ENCODE results near the gene SLC25A38.

Gene SLC25A38

GRCh38 chr3:39420543-39420942 lies 37.4 kb downstream of the SLC25A38 start:
- peaks cover 11% of the 10 kb centered on the region for H3K4me1 ChIP-seq (ENCODE audit: insufficient read depth, low read length)
- no peak overlapping the region for H3K9ac ChIP-seq (ENCODE audit: low read depth, low read length)
- H3K36me3 ChIP-seq (ENCODE audit: insufficient read depth, low read length): no peaks in the 10 kb centered on the region
- H3K9me3 ChIP-seq (ENCODE audit: control insufficient read depth, insufficient read depth, low read length): peaks cover 2% of the 10 kb centered on the region; the same call in 1 of the 2 replicates

- no peaks in the 10 kb centered on the region for H3K36me3 ChIP-seq (ENCODE audit: insufficient read depth, low read length)
Observed at GRCh38 chr3:39423436-39423970, 40.3 kb downstream of the SLC25A38 start.

DNA sequence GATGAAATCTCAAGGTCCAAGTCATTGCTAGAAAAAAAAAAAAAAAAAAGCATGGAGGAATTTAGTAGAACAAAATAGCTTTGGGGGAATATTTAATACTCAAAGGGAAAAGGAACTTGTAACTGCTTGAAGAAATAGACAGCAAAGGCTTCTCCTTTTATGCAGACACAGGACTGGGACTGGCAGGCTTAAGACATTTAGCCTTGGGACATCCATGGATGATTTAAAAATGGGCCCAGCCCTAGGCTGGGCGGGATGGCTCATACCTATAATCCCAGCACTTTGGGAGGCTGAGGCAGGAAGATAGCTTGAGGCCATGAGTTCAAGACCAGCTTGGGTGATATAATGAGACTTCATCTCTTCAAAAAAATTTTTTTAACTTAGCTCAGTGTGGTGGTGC lies 43.1 kb downstream of the SLC25A38 start:
- Histone ChIP-seq H3K9ac (ENCODE audit: low read depth, low read length) (no peak overlapping the region), H3K9me3 (ENCODE audit: control insufficient read depth, insufficient read depth, low read length) (peaks cover 2% of the 10 kb centered on the region; the same call in 1 of the 2 replicates), H3K36me3 (ENCODE audit: insufficient read depth, low read length) (no peaks in the 10 kb centered on the region), H3K4me1 (ENCODE audit: insufficient read depth, low read length) (no peaks in the 10 kb centered on the region; the same call in 1 of the 2 replicates)

More at GRCh38 chr3:39423436-39423970, 40.3 kb downstream of the SLC25A38 start:
- H3K9me3 ChIP-seq (ENCODE audit: control insufficient read depth, insufficient read depth, low read length): peaks cover 2% of the 10 kb centered on the region; the same call in 1 of the 2 replicates
- peaks cover 11% of the 10 kb centered on the region for H3K4me1 ChIP-seq (ENCODE audit: insufficient read depth, low read length)
- H3K9ac ChIP-seq (ENCODE audit: low read depth, low read length): no peak overlapping the region

GRCh38 chr3:39427506-39427905 lies 44.3 kb downstream of the SLC25A38 start:
- no peaks in the 10 kb centered on the region for H3K36me3 ChIP-seq (ENCODE audit: insufficient read depth, low read length)
- H3K9ac ChIP-seq (ENCODE audit: low read depth, low read length): no peak overlapping the region
- no peaks in the 10 kb centered on the region for H3K9me3 ChIP-seq (ENCODE audit: control insufficient read depth, insufficient read depth, low read length)
- no peaks in the 10 kb centered on the region; the same call in 1 of the 2 replicates for H3K4me1 ChIP-seq (ENCODE audit: insufficient read depth, low read length)

DNA sequence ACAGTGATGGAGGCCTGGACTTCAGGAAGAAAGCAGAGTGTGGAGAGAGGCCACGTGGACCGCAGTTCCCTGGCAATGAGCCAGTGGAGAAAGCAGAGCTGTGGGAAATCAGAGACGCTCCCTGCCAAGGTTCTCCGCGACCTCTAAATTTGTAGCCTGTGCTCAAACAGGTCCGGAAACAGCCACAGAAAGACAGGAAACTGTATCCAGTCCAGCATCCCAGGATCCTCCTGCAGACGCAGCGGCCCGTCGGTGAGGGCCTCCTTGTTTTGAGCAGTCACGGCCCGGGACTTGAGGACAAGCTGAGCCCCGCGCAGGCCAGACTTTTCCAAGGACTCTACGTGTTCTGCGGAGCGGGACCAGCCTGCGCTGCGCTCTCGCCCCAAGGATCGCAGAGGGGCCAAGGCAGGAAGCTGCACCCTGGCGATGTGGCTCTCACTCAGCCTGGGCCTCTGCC lies 45.6 kb downstream of the SLC25A38 start:
- no peaks in the 10 kb centered on the region for H3K36me3 ChIP-seq (ENCODE audit: insufficient read depth, low read length)
- no peaks in the 10 kb centered on the region; the same call in 1 of the 2 replicates for H3K4me1 ChIP-seq (ENCODE audit: insufficient read depth, low read length)
- H3K9ac ChIP-seq (ENCODE audit: low read depth, low read length): no peak overlapping the region
- H3K9me3 ChIP-seq (ENCODE audit: control insufficient read depth, insufficient read depth, low read length): no peaks in the 10 kb centered on the region

DNA sequence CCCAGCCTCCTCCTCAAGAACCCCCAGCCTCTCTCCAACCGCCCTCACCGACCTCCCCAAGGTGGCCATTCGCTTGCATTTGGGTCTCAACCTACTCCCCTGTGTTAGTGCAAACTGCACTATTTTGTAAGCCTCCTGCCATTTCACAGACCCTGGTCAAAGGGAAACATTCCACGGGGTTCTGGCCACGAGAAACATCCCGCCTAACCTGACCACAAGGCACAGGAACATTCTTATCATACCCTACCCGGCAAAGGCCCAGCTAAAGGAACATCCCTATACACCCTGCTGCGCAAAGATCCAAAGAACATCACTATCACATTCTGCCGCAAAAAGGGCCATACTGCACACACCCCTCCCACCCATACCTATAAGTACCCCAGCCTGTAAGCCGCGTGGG lies 46.3 kb downstream of the SLC25A38 start:
- no peaks in the 10 kb centered on the region for H3K9me3 ChIP-seq (ENCODE audit: control insufficient read depth, insufficient read depth, low read length)
- no peak overlapping the region for H3K9ac ChIP-seq (ENCODE audit: low read depth, low read length)
- no peaks in the 10 kb centered on the region; the same call in 1 of the 2 replicates for H3K4me1 ChIP-seq (ENCODE audit: insufficient read depth, low read length)
- no peaks in the 10 kb centered on the region for H3K36me3 ChIP-seq (ENCODE audit: insufficient read depth, low read length)

DNA sequence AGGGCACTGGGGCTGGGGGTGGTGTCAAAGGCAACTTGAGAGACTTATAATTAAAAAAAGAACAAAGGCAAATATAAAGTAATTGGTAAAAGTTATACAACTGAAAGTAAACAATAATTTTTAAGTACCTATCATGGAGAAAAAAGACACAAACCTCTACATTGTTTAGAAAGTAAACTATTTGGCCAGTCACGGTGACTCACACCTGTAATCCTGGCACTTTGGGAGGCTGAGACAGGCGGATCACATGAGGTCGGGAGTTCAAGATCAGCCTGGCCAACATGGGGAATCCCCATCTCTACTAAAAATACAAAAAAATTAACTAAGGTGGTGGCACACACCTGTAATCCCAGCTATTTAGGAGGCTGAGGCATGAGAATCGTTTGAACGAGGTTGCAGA lies 49.2 kb downstream of the SLC25A38 start:
- Histone ChIP-seq H3K9ac (ENCODE audit: low read depth, low read length) (no peak overlapping the region), H3K9me3 (ENCODE audit: control insufficient read depth, insufficient read depth, low read length) (no peaks in the 10 kb centered on the region), H3K36me3 (ENCODE audit: insufficient read depth, low read length) (no peaks in the 10 kb centered on the region), H3K4me1 (ENCODE audit: insufficient read depth, low read length) (no peaks in the 10 kb centered on the region; the same call in 1 of the 2 replicates)

GRCh38 chr3:39433642-39434041 lies 50.5 kb downstream of the SLC25A38 start:
- H3K36me3 ChIP-seq (ENCODE audit: insufficient read depth, low read length): no peaks in the 10 kb centered on the region
- H3K4me1 ChIP-seq (ENCODE audit: insufficient read depth, low read length): no peaks in the 10 kb centered on the region; the same call in 1 of the 2 replicates
- H3K9ac ChIP-seq (ENCODE audit: low read depth, low read length): no peak overlapping the region
- H3K9me3 ChIP-seq (ENCODE audit: control insufficient read depth, insufficient read depth, low read length): no peaks in the 10 kb centered on the region

DNA sequence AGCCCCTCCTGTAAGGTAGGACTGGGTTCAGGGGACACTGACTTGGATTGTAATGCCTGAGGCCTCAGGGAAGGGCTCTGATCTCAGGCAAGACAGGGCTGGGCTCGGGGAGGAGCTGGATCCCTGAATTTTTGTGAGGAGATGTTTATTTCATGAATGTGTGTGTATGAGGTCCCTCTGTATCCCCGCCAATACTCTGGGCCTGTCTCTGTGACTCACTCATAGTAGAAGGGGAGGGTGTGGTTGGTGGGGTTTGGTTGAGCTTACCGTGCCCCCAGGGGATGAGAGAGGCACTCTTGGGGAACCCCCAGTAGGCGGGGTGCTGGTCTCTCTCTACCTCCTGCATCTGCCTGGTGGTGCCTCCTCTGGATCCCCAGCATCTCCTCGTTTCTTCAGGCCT lies 51.4 kb downstream of the SLC25A38 start:
- Histone ChIP-seq H3K9me3 (ENCODE audit: control insufficient read depth, insufficient read depth, low read length) (no peaks in the 10 kb centered on the region), H3K9ac (ENCODE audit: low read depth, low read length) (no peak overlapping the region), H3K4me1 (ENCODE audit: insufficient read depth, low read length) (no peaks in the 10 kb centered on the region; the same call in 1 of the 2 replicates), H3K36me3 (ENCODE audit: insufficient read depth, low read length) (no peaks in the 10 kb centered on the region)

DNA sequence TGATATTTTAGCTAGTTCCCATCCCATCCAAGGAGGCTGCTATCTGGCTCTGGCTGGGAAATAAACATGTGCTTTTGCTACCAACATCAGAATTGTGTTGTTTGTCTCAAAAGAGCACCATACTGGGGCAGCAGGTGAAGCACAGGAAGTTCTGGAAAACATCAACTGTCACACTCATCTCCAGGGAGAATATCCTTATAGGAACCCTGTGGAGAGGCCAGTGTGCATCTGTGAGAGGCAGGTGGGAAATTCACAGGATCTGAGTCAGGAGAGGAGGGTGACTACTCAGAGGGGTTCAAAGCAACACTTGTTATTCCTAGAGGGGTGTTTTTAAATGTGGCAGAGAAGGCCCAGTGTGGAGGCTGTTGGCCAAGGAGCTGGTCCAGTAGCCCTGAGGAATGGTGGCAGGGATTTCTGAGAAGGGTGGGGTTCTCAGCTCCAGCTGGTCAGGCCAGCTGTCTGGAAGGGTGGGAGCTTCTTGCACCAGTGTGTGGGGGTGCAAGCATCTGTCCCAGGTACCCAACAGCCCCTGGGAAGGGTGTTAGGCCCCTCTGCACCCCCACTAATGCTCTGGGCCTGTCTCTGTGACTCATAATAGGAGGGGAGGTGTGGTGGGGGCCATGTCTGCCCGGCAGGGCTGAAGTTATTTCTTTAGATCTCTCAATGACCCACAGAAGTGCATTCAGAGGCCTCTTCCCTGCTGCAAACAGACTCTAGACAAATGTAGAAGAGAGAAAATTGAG lies 52.0 kb downstream of the SLC25A38 start:
- H3K4me1 ChIP-seq (ENCODE audit: insufficient read depth, low read length): no peaks in the 10 kb centered on the region; the same call in 1 of the 2 replicates
- H3K9me3 ChIP-seq (ENCODE audit: control insufficient read depth, insufficient read depth, low read length): no peaks in the 10 kb centered on the region
- H3K9ac ChIP-seq (ENCODE audit: low read depth, low read length): no peak overlapping the region
- H3K36me3 ChIP-seq (ENCODE audit: insufficient read depth, low read length): no peaks in the 10 kb centered on the region

DNA sequence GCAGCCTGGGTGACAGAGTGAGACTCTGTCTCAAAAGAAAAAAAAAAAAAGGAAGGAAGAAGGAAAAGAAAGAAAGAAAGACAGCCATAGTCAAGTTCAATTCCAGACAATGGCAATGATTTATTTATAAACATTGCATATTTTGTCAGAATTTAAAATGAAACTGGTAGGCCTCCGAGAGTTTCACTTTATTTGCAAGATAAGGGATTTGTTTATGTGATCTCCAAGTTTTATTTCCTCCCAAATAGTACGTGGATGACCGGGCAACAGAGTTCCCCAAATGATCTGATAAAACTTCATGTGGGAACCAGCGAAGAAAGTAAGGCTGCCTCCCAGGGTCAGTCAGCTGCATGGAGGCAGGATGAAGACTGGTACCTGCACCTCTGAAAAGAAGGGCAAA lies 55.7 kb downstream of the SLC25A38 start:
- H3K36me3 ChIP-seq (ENCODE audit: insufficient read depth, low read length): no peaks in the 10 kb centered on the region
- no peaks in the 10 kb centered on the region; the same call in 1 of the 2 replicates for H3K4me1 ChIP-seq (ENCODE audit: insufficient read depth, low read length)
- H3K9me3 ChIP-seq (ENCODE audit: control insufficient read depth, insufficient read depth, low read length): no peaks in the 10 kb centered on the region
- no peak overlapping the region for H3K9ac ChIP-seq (ENCODE audit: low read depth, low read length)

GRCh38 chr3:39440316-39440715 lies 57.1 kb downstream of the SLC25A38 start:
- H3K9ac ChIP-seq (ENCODE audit: low read depth, low read length): no peak overlapping the region
- H3K9me3 ChIP-seq (ENCODE audit: control insufficient read depth, insufficient read depth, low read length): no peaks in the 10 kb centered on the region
- H3K4me1 ChIP-seq (ENCODE audit: insufficient read depth, low read length): no peaks in the 10 kb centered on the region; the same call in 1 of the 2 replicates
- no peaks in the 10 kb centered on the region for H3K36me3 ChIP-seq (ENCODE audit: insufficient read depth, low read length)

GRCh38 chr3:39443530-39443929 lies 60.4 kb downstream of the SLC25A38 start:
- no peaks in the 10 kb centered on the region for H3K36me3 ChIP-seq (ENCODE audit: insufficient read depth, low read length)
- H3K9ac ChIP-seq (ENCODE audit: low read depth, low read length): no peak overlapping the region
- no peaks in the 10 kb centered on the region; the same call in 1 of the 2 replicates for H3K4me1 ChIP-seq (ENCODE audit: insufficient read depth, low read length)
- H3K9me3 ChIP-seq (ENCODE audit: control insufficient read depth, insufficient read depth, low read length): no peaks in the 10 kb centered on the region

DNA sequence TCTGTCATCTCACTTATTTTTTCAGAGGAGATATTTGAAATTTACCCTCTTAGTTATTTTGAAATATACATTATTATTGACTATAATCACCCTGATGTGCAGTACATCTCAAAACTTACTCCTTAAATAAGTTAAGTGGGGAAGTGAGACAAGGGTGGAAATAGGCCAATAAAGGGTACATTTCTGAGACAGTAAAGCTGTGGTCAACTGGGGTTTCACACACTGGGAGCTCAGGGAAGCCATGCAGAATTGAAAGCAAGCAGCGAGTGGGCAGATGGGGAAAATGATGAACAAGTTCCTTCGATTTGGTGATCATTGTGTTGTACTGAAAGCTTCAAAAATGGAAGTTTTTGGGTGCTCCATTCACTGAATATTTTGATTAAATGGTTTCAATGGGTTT lies 62.8 kb downstream of the SLC25A38 start:
- H3K9ac ChIP-seq (ENCODE audit: low read depth, low read length): no peak overlapping the region
- no peaks in the 10 kb centered on the region for H3K4me1 ChIP-seq (ENCODE audit: insufficient read depth, low read length)
- no peaks in the 10 kb centered on the region for H3K36me3 ChIP-seq (ENCODE audit: insufficient read depth, low read length)
- H3K9me3 ChIP-seq (ENCODE audit: control insufficient read depth, insufficient read depth, low read length): no peaks in the 10 kb centered on the region

DNA sequence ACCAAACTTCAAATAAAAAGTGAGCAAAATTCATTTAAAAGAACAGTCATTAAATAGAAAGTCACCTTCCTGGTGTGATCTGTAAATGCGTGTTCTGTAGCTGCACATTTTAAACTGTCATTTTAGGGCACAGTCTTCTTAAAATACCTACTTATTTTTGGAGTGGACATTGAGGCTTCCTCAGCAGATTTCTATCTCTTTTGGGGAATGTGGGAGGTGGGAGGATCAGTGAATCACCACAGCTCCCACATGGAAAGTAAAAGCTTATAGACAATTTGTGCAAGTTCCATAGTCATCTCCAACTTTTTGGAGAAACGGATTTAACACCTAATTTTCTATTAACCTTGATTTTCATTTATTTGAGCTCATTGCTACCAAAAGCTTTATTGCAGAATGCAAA lies 63.3 kb downstream of the SLC25A38 start:
- Histone ChIP-seq H3K9me3 (ENCODE audit: control insufficient read depth, insufficient read depth, low read length) (no peaks in the 10 kb centered on the region), H3K9ac (ENCODE audit: low read depth, low read length) (no peak overlapping the region), H3K36me3 (ENCODE audit: insufficient read depth, low read length) (no peaks in the 10 kb centered on the region), H3K4me1 (ENCODE audit: insufficient read depth, low read length) (no peaks in the 10 kb centered on the region)
